ENCODE results near the gene ALKBH6. TPM values are rescaled to one million over a fixed set of nuclear protein-coding genes. Genes with fewer than 3 reads are reported as not detected.

The ALKBH6 gene
- polyA plus RNA-seq, 12 donors = 6.7 to 13.1 (median 7.8) TPM; not detected in 2

- no peak for DNase-seq
Measured at GRCh38 chr19:35966771-35967170, 47.2 kb downstream of the ALKBH6 start.

GRCh38 chr19:35963514-35963913, 50.5 kb downstream of the ALKBH6 start:
- peak; percentile 70 for DNase-seq

- DNase-seq = no peak
Measured at GRCh38 chr19:35960432-35960972, 53.5 kb downstream of the ALKBH6 start.

GRCh38 chr19:35959968-35960320, 54.1 kb downstream of the ALKBH6 start:
- DNase-seq = no peak

Other genes with a start within 250 kb of the ALKBH6 start
- gene ARHGAP33, start 238.6 kb downstream of the ALKBH6 start, polyA plus RNA-seq (ENCODE audit: insufficient read length in 12 of 12) = 10 to 100 TPM in 11 of 12 donors, not detected in 1; 10.5 to 29.8 (median 15.8) TPM
- gene PRODH2, start 201.4 kb downstream of the ALKBH6 start, polyA plus RNA-seq (ENCODE audit: insufficient read length in 12 of 12) = under 1 TPM in 1 of 12 donors, not detected in 11; 0.80 TPM
- gene NPHS1, start 161.7 kb downstream of the ALKBH6 start, polyA plus RNA-seq (ENCODE audit: insufficient read length in 12 of 12) = under 1 TPM in 9 of 12 donors, not detected in 3; 0.06 to 0.97 (median 0.29) TPM
- under 1 TPM in 10 of 12 donors, not detected in 2; 0.18 to 0.55 (median 0.27) TPM for gene KIRREL2, start 157.3 kb downstream of the ALKBH6 start, polyA plus RNA-seq (ENCODE audit: insufficient read length in 12 of 12)
- gene APLP1, start 145.6 kb downstream of the ALKBH6 start, polyA plus RNA-seq (ENCODE audit: insufficient read length in 12 of 12) = 10 to 100 TPM in 1 of 12 donors, 1 to 10 TPM in 10, not detected in 1; 3.4 to 33.6 (median 5.8) TPM
- gene NFKBID, start 113.7 kb downstream of the ALKBH6 start, polyA plus RNA-seq (ENCODE audit: insufficient read length in 12 of 12) = 1 to 10 TPM in 6 of 12 donors, under 1 TPM in 4, not detected in 2; 0.82 to 8.5 (median 1.3) TPM
- 1 to 10 TPM in 10 of 12 donors, not detected in 2; 3.1 to 7.7 (median 5.1) TPM for gene HCST, start 111.7 kb downstream of the ALKBH6 start, polyA plus RNA-seq (ENCODE audit: insufficient read length in 12 of 12)
- gene TYROBP, start 105.9 kb downstream of the ALKBH6 start, polyA plus RNA-seq (ENCODE audit: insufficient read length in 12 of 12) = 10 to 100 TPM in 11 of 12 donors, not detected in 1; 11.8 to 33.6 (median 12.5) TPM
- gene LRFN3, start 77.8 kb downstream of the ALKBH6 start, polyA plus RNA-seq (ENCODE audit: insufficient read length in 12 of 12) = 10 to 100 TPM in 1 of 12 donors, 1 to 10 TPM in 10, not detected in 1; 4.2 to 13.9 (median 7.6) TPM
- gene SDHAF1, start 19.0 kb downstream of the ALKBH6 start, polyA plus RNA-seq (ENCODE audit: insufficient read length in 12 of 12) = 10 to 100 TPM in 9 of 12 donors, 1 to 10 TPM in 2, not detected in 1; 9.1 to 24.4 (median 10.9) TPM
- gene SYNE4, start 5.4 kb downstream of the ALKBH6 start, polyA plus RNA-seq (ENCODE audit: insufficient read length in 12 of 12) = 1 to 10 TPM in 1 of 12 donors, under 1 TPM in 10, not detected in 1; 0.08 to 6.3 (median 0.65) TPM
- gene CLIP3, start 18.7 kb upstream of the ALKBH6 start, polyA plus RNA-seq (ENCODE audit: insufficient read length in 12 of 12) = 10 to 100 TPM in 11 of 12 donors, not detected in 1; 13.4 to 88.9 (median 18.1) TPM
- 10 to 100 TPM in 2 of 12 donors, 1 to 10 TPM in 9, not detected in 1; 5.8 to 17.9 (median 8.1) TPM for gene THAP8, start 40.1 kb upstream of the ALKBH6 start, polyA plus RNA-seq (ENCODE audit: insufficient read length in 12 of 12)
- gene WDR62, start 40.7 kb upstream of the ALKBH6 start, polyA plus RNA-seq (ENCODE audit: insufficient read length in 12 of 12) = 1 to 10 TPM in 11 of 12 donors, not detected in 1; 2.2 to 4.9 (median 3.1) TPM
- gene OVOL3, start 96.9 kb upstream of the ALKBH6 start, polyA plus RNA-seq (ENCODE audit: insufficient read length in 12 of 12) = not detected
- gene POLR2I, start 100.7 kb upstream of the ALKBH6 start, polyA plus RNA-seq (ENCODE audit: insufficient read length in 12 of 12) = 10 to 100 TPM in 10 of 12 donors, not detected in 2; 29.0 to 50.0 (median 39.8) TPM
- 10 to 100 TPM in 11 of 12 donors, not detected in 1; 54.6 to 85.5 (median 75.2) TPM for gene TBCB, start 101.3 kb upstream of the ALKBH6 start, polyA plus RNA-seq (ENCODE audit: insufficient read length in 12 of 12)
- gene CAPNS1, start 125.9 kb upstream of the ALKBH6 start, polyA plus RNA-seq (ENCODE audit: insufficient read length in 12 of 12) = 100 to 1,000 TPM in 11 of 12 donors, not detected in 1; 277 to 639 (median 505) TPM
- 100 to 1,000 TPM in 10 of 12 donors, 10 to 100 TPM in 1, not detected in 1; 89.0 to 273 (median 210) TPM for gene COX7A1, start 138.2 kb upstream of the ALKBH6 start, polyA plus RNA-seq (ENCODE audit: insufficient read length in 12 of 12)
- gene ZNF565, start 200.5 kb upstream of the ALKBH6 start, polyA plus RNA-seq (ENCODE audit: insufficient read length in 12 of 12) = 1 to 10 TPM in 10 of 12 donors, not detected in 2; 4.8 to 9.2 (median 6.3) TPM
- 10 to 100 TPM in 11 of 12 donors, not detected in 1; 52.2 to 87.8 (median 74.5) TPM for gene ZNF146, start 200.9 kb upstream of the ALKBH6 start, polyA plus RNA-seq (ENCODE audit: insufficient read length in 12 of 12)

Data from muscle of arm (tissue), 12 donors.